GM19397 (cell line): ENCODE data around the gene PLCB4.

ENCODE experiments used
- ATAC-seq: cut with Tn5 transposase; IDR thresholded peaks from one replicate; pipeline ENCODE4 v1.9.1; 2021; ENCODE audit warnings: mild to moderate bottlenecking, moderate library complexity; ENCODE audit not compliant: unreplicated experiment

Gene PLCB4

DNA sequence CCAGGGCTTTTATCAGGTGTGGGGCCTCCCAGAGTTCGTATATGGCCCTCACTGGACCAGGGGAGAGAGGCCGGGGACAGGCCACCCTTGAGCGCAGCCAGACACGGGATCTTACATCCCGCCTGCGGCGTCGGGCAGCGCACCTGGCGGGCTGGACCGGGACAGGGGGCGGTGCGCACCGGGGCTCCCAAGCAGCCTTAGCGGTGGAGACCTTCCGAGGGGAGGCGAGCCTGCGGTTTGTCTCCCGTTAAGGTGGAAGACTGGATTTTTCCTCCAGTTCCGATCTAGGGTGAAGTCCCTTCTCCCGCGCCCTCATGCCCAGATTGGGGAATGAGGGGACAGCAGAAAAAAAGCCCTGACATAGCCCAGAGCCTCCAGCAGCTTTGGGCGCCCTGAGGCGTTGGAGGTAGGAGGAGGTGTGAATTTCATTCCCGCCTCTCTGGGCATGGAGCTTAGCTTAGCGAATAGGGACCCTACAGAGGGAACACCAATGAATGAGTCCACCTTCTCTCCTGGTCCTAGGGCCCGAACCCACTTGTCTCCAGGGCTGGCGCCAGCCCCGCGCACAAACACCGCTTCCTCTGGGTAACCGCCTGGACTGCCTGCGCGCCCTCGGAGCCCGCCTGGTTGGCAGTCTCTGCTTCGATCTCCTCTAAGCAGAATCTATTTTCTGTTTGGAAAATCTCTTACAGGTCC is 438.8 kb downstream of the PLCB4 start:
- ATAC-seq: no peak

DNA sequence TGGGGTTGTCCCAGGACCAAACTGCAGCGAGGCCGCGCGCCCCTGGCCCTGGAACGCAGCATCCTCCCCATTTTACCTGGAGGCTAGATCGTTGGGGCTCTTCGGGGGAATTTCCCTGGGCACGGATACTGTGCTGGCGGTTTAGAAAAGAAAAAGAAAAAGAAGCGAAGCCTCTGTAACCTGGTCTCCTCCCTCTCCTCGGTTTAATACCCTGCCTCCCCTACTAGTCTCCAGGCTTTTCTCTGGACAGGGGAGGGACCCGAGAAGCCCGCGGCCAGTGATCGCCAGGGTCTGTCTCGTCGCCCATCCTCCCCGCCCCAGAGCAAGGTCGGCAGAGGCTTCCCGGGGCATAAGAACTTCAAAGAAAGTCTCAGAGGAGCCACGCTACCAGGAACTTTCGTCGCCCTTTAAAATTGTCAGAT is 439.4 kb downstream of the PLCB4 start:
- no peak for ATAC-seq

DNA sequence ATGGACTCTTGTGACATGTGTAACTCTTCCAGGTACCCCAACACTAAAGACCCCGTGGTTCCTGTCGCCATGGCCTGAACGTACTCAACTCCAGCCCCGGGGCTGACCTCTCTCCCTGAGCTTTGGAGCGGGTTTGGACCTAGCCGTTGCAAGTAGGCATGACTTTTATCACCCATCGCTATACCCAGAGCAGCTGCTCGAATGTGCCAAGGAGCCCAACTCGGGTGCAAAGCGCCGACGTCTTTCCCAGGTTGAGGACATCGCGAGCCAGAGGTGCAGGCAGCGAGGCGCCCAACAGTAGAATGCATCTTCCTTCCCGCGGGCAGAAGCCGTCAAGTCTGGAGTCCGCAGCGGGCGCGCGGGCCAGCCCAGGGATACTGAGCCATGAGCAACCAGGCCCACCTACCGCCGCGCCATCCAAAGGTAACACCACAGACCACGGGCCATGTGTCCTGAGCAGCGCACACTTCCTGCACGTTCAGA is 439.9 kb downstream of the PLCB4 start:
- ATAC-seq: no peak

DNA sequence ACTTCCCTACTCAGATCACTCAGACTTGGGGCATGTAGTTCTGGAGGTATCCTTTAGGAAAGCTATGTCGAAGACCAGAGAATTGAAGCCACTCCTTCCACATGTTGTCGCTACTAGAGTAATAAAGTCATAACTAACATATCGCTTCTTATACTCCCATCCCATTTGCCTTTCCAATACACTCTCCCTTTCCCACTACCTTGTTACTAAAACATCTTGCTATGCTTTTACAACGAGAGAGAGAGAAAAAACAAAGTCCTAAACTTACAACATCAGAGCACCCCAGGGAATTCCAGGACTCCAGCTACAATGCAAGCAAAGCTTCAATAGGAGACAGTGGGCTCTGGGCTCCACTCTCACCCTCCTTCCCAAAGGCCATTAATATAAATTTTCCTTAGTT is 440.4 kb downstream of the PLCB4 start:
- ATAC-seq: no peak

DNA sequence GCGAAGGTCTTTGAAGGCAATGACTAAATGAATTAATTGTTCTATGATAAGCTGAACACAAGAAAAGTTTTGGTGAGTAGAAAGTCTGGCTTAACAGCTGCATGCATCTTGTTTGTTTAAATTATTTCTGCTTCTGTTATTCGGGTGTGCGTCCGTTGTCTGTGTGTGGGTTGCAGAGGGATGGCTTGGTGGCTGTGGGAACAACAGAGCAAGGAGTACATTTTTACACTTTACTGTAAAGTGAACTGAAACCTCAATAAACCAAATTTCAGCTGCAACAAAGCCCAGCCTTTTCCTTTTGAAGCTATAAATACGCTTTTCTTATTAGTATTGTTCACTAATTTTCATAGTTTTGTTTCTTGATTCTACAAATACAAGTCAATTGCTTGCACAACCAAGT is 442.0 kb downstream of the PLCB4 start:
- no peak for ATAC-seq

DNA sequence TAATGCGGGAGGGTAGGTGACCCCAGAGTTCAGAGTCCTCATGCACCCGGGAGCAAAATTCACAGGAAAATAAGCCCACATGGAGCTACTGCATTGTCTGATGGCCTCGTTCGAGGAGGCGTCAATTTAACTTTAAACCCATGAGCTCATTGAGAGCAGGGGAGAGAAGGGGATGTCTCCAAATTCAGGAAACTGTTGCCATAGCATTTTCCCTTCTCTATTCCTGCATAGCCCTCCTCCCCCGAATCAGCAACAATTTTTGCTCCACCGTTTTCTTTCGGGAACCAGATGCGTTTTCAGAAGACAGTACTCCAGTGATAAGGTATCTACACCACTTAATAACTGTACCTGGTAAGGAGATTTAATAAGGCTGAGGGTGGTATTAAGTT is 445.2 kb downstream of the PLCB4 start:
- ATAC-seq: no peak

DNA sequence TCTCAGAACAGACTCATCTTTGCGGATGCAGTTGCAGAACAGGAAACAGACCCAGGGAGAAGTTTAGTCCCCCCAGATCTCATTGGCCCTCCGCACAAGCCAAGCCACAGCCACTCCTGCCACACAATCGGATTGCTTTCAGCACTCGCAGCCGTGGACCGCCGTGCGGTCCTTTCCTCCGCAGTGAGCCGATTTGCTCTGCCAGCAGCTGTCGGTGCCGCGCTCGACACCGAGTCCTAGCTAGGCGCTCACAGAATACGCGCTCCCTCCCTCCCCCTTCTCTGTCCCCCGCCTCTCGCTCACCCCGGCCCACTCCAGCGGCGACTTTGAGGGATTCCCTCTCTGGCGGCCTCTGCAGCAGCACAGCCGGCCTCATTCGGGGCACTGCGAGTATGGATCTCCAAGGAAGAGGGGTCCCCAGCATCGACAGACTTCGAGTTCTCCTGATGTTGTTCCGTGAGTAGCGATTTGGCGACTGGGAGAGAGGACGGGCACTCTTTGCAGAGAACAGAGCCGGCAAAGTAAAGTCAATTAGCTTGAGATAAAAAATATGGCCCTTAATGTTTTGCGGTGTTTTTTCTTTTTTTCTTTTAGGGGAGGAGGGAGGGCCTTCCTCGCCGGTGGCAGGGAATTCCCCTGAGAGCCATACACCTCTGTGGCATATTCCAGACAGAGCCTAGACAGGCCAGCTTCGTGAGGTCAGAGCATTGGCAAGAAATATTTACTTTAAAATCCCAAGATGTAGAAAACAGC is 445.8 kb downstream of the PLCB4 start, which contains the start of gene LAMP5:
Gene LAMP5 (plus strand): TSS at position 130 of the 753 bp plus-strand sequence. CDS start 263 bp downstream, at position 393.
- ATAC-seq: peak; percentile 41

DNA sequence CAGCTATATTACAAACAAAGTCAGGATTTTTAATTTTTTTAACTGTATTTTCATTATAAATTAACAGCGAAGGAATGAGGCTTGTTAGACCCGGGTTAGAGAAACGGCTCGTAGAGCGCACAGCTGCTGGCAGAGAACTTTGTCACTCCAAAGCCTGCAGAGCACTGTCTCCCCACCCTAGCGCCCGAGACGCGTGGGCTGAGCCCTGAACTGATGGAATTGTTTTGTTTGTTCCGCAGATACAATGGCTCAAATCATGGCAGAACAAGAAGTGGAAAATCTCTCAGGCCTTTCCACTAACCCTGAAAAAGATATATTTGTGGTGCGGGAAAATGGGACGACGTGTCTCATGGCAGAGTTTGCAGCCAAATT is 446.3 kb downstream of the PLCB4 start:
- no peak for ATAC-seq

DNA sequence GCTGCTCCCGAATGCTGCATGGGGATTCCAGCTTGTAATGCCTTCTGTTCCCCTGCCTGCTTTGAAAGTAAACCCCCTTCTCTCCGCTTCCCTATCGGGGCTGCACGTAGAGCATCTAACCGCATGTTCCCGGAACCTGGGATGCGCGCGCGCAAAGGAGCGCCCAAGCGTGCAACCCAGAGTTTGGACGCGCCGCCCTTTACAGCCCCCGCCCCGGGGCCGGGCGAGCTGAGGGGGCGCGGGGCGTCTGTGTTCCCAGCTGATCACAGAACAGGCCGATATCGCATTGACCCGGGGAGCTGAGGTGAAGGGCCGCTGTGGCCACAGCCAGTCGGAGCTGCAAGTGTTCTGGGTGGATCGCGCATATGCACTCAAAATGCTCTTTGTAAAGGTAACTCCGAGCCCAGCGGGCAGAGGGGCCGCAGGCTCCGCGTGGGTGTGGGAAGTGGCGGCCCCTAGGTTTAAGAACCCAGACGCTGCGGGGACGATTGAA is 446.9 kb downstream of the PLCB4 start:
- no peak for ATAC-seq

DNA sequence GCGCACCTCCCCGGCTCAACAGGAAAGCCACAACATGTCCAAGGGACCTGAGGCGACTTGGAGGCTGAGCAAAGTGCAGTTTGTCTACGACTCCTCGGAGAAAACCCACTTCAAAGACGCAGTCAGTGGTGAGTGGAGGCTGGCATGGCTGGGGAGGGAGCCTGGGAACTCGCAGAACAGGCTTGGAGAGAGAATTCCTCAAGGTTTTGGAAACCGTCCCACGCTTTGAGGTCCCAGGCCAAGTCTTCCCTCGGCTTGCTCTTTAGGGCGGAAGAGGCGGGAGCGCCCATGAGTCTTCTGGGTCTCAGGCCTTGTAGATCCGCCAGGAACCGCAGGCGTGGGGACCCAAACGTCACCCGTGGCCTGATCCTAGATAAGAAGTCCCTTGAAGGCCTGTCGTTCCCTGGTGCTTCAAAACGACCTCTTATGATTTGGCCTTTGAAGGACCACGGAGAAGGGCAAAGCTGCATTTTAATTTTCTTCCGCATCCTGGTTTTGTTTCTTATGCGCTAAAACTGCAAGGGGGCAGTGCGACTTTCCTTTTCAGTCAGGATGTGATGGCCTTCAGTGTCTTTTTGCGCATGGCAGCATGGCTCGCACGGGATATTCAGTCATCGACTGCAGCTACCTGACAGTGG is 447.5 kb downstream of the PLCB4 start:
- ATAC-seq: no peak

DNA sequence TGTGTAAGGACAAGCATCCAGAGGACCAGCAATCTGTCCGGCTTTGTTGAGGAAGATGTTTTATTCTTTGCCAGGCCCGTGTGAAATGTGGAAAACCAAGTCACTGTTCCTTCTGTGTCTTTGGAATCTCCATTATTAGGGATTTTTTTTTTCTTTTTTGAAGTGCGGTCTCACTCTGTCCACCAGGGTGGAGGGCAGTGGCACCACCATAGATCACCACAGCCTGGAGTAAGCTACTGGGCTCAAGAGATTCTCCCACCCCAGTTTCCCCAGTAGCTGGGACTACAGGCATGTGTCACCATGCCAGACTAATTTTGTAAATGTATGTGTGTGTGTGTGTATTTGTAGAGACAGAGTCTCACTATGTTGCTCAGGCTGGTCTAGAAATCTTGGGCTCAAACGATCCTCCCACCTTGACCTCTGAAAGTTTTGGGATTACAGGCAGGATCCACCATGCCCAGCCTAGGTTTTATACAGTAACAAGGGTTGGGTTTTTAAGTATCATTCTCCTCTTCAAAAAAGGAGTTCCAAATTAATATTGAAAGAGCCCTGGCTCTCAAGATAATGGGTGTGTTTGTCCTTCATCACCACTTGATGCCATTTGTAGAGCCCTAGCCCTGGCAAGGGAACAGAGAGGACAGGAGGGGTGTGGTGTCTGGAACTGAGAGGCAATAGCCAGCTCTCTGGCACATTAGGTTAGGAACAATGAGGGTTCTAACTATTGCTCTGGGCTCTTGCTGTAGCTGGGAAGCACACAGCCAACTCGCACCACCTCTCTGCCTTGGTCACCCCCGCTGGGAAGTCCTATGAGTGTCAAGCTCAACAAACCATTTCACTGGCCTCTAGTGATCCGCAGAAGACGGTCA is 448.6 kb downstream of the PLCB4 start:
- no peak for ATAC-seq

DNA sequence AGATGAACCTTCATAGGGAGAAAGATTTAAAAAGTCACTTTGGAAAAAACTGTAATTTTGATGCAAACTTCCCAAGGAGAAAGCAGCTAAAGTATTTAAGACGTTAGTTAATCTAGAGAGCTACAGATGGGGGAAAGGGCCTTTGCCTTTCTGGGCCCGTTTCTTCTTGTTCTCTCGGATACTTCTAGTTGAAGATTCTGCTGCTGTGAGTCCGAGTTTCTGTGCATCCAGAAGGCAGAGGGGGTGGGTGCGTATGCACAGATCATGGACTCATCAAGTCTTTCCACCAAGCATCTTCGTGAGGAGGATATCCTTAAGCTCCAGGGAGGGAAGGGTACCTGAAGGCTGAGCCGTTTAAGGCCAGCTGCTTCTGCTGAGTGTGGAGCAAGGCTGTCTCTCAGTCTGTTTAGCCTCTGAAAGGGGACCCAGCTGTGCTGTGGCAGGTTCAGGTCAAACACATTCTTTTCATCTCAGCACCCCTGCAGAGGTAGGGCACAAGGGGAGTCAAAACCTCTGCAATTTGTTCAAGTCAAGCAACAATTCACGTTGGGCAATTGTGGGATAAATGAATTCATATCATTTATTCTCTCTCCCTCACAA is 449.8 kb downstream of the PLCB4 start:
- no peak for ATAC-seq

DNA sequence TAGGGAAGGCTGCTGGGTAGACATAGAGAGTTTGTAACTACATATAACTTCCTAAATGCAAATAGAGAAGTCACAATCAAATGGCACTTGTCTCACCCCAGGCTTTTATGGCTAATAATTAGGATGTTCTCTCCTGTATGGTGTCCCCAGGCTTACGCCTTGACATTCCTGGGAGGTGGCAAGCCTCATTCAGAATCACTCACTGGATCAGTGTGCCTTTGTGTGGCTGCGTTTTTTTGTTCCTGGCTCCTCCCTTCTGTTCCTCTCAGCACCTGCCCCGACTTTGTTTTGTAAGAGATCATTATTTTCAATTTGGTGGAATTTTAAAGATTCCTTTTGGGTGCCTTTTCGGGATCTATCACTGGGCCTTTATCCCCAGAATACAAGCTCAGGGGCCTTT is 451.2 kb downstream of the PLCB4 start:
- ATAC-seq: no peak

DNA sequence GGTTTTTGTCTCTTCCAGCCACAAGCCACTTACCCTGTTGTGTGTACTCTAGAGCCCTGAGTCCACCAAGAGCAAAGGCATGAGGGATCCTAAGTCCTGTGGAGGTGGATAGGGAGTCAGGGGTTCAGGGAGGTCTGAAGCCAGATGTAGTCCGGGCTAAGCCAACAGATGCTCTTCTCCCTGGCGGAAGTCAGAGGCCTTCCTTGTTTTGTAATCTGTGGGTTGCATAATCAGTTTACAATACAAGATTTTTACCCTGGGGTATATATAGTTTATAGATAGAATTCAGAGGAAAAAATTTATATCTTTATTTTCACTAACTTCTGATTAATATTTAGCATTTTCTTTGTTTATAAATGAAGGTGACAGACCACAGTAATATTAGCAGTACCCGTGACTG is 454.7 kb downstream of the PLCB4 start:
- ATAC-seq: no peak
